B cell (primary cell): Measurements from ENCODE around the gene SLC4A11. TPM values are rescaled to one million over a fixed set of nuclear protein-coding genes. Genes with fewer than 3 reads are reported as not detected.

Source experiments
- ATAC-seq: fragments of 200-7000 bp; cut with Tn5 transposase; one replicate; pipeline ENCODE4 v1.10.0; 2021; ENCODE audit warnings: low read depth, mild to moderate bottlenecking, moderate number of reproducible peaks, moderate library complexity
- CTCF ChIA-PET: fragments of 350-600 bp; sonication (Branson Sonifier 250); formaldehyde crosslinking; loops from one replicate; lab custom pipeline; 2021; ENCODE audit warnings: antibody characterized with exemption, inconsistent platforms; lab: Charles Lee
- POLR2A ChIA-PET: fragments of 350-600 bp; sonication (Branson Sonifier 250); formaldehyde crosslinking; loops from one replicate; lab custom pipeline; 2021; ENCODE audit warnings: antibody characterized with exemption; lab: Charles Lee
- DNase-seq: peaks from one replicate; pipeline ENCODE4 v3.0.0; 2013
- H2AFZ ChIP-seq: 2 replicates; pipeline ENCODE4 v1.6.1; 2012; ENCODE audit warnings: mild to moderate bottlenecking, low read depth, low read length; ENCODE audit not compliant: insufficient read depth, poor library complexity, severe bottlenecking
- H3K27ac ChIP-seq, 2 donors: 1 replicate in 1 of 2; 2 replicates in 1 of 2; pipeline ENCODE4 v1.5.1; 2012 to 2013; ENCODE audit warnings: low read length in 2 of 2, mild to moderate bottlenecking in 2 of 2, moderate library complexity in 1 of 2
- H3K27me3 ChIP-seq, 4 experiments: fragments of 200-600 bp in 1 of 4; sonication (generic) in 1 of 4; replicated peaks in 1 of 4; 1 replicate in 2 of 4; 2 replicates in 2 of 4; pipeline versions ENCODE4 v1.6.1 to v1.7.0; 2013 to 2016; ENCODE audit warnings: low read length in 3 of 4, mild to moderate bottlenecking in 2 of 4, mixed read lengths in 1 of 4, moderate library complexity in 1 of 4; ENCODE audit not compliant: insufficient read depth in 4 of 4, control insufficient read depth in 3 of 4; ENCODE audit errors: control extremely low read depth in 1 of 4
- H3K36me3 ChIP-seq, 2 experiments: replicated peaks in 1 of 2; 1 replicate in 1 of 2; 2 replicates in 1 of 2; pipeline versions ENCODE4 v1.6.1 to v1.7.1; 2013; ENCODE audit warnings: low read length in 1 of 2; ENCODE audit not compliant: insufficient read depth in 2 of 2, control insufficient read depth in 1 of 2; ENCODE audit errors: control extremely low read depth in 1 of 2, extremely low read depth in 1 of 2
- H3K4me1 ChIP-seq, 2 donors: fragments of 200-600 bp in 1 of 2; sonication (generic) in 1 of 2; 1 replicate in 1 of 2; 2 replicates in 1 of 2; pipeline versions ENCODE4 v1.5.1 to v1.6.1; 2013 to 2017; ENCODE audit warnings: low read length in 2 of 2; ENCODE audit not compliant: control insufficient read depth in 2 of 2, insufficient read depth in 2 of 2
- H3K4me2 ChIP-seq: replicated peaks from 2 replicates; pipeline ENCODE3; 2012; ENCODE audit warnings: mild to moderate bottlenecking, low read depth, low read length; ENCODE audit not compliant: poor library complexity, severe bottlenecking
- H3K4me3 ChIP-seq, 5 experiments: fragments of 200-600 bp in 1 of 5; sonication (generic) in 1 of 5; 1 replicate in 3 of 5; 2 replicates in 2 of 5; pipeline versions ENCODE4 v1.5.1 to v1.7.0; 2011 to 2016; ENCODE audit warnings: low read length in 4 of 5, mild to moderate bottlenecking in 4 of 5, low read depth in 2 of 5, control low read depth in 1 of 5, moderate library complexity in 1 of 5; ENCODE audit not compliant: insufficient read depth in 1 of 5; ENCODE audit errors: control extremely low read depth in 1 of 5, extremely low read depth in 1 of 5
- H3K79me2 ChIP-seq: fragments of 200-600 bp; sonication (generic); one replicate; pipeline ENCODE4 v1.6.0; 2016; ENCODE audit warnings: low read length; ENCODE audit not compliant: control insufficient read depth, insufficient read depth
- H3K9ac ChIP-seq: fragments of 200-600 bp; sonication (generic); 2 replicates; pipeline ENCODE4 v1.6.1; 2017; ENCODE audit warnings: mild to moderate bottlenecking, low read length, moderate library complexity
- H3K9me3 ChIP-seq, 3 donors: one replicate each; pipeline versions ENCODE4 v1.6.1 to v1.7.1; 2013; ENCODE audit warnings: low read length in 2 of 3; ENCODE audit not compliant: control insufficient read depth in 2 of 3, insufficient read depth in 1 of 3; ENCODE audit errors: control extremely low read depth in 1 of 3
- H4K20me1 ChIP-seq: 2 replicates; pipeline ENCODE4 v1.6.0; 2012; ENCODE audit warnings: mild to moderate bottlenecking, low read length; ENCODE audit not compliant: insufficient read depth, control insufficient read depth, poor library complexity, severe bottlenecking
- H3K27ac Mint-ChIP-seq: one replicate; pipeline ENCODE4 v1.8.0; 2021; ENCODE audit warnings: mixed read lengths
- H3K27me3 Mint-ChIP-seq: one replicate; pipeline ENCODE4 v1.8.0; 2021; ENCODE audit warnings: mixed read lengths
- H3K4me1 Mint-ChIP-seq: one replicate; pipeline ENCODE4 v1.8.0; 2021; ENCODE audit warnings: mixed read lengths
- H3K4me3 Mint-ChIP-seq: one replicate; pipeline ENCODE4 v1.8.0; 2021; ENCODE audit warnings: mixed read lengths
- H3K9me3 Mint-ChIP-seq: one replicate; pipeline ENCODE4 v1.8.0; 2022; ENCODE audit warnings: mixed read lengths; ENCODE audit not compliant: insufficient read depth
- CTCF ChIP-seq: fragments of 200-600 bp; IDR thresholded peaks from one replicate; pipeline ENCODE4 v1.8.0; 2022; ENCODE audit warnings: antibody characterized with exemption, mild to moderate bottlenecking
- EZH2 ChIP-seq: IDR thresholded peaks from 2 replicates; pipeline ENCODE4 v1.6.1; 2012; ENCODE audit warnings: borderline replicate concordance, low read depth, mild to moderate bottlenecking, moderate library complexity, low read length; ENCODE audit not compliant: insufficient read depth, poor library complexity, severe bottlenecking
- WGBS: methylation state at CpG from one replicate; pipeline ENCODE4 v1.1.5; 2013; ENCODE audit warnings: missing lambda C conversion rate; ENCODE audit not compliant: insufficient coverage; 5-methylcytosine and 5-hydroxymethylcytosine counted together
- intact Hi-C: fragments of 100-400 bp; cut with micrococcal nuclease; formaldehyde crosslinking; loops from one replicate; pipeline ENCODE4 v1.10.0; 2022
- polyA plus RNA-seq: library from polyadenylated mRNA; depleted of rRNA; stranded (reverse); fragments of >200 nt; gene quantifications from 2 replicates; pipeline ENCODE4 v1.2.3, GENCODE V29; 2012
- total RNA-seq, 2 donors: library from RNA; stranded (reverse); fragments of 120-200 nt in 1 of 2; gene quantifications; 1 replicate in 1 of 2; 2 replicates in 1 of 2; pipeline versions ENCODE4 v1.2.3 to v1.2.4, GENCODE V29; 2013 to 2022

SLC4A11 gene
- total and polyA plus RNA-seq, 2 donors (not counting 1 experiment from before 2014, with no cell fraction given): 0.85 to 1.6 TPM

DNA sequence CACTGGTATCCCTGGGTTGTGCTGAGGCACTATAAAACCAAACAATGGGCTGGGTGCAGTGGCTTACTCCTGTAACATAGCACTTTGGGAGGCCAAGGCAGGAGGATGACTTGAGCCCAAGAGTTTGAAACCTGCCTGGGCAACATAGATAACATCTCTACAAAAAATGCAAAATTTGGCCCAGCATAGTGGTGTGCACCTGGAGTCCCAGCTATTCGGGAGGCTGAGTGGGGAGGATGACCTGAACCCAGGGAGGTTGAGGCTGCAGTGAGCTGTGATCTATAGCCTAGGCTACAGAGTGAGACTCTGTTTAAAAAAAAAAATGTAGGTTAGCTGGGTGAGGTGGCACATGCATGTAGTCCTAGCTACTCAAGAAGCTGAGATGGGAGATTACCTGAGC, 7.7 kb upstream of the SLC4A11 start:
- no peak overlapping the region for H3K27ac Mint-ChIP-seq
- POLR2A ChIA-PET: no interaction called here
- H4K20me1 ChIP-seq: no peaks in the 10 kb centered on the region

DNA sequence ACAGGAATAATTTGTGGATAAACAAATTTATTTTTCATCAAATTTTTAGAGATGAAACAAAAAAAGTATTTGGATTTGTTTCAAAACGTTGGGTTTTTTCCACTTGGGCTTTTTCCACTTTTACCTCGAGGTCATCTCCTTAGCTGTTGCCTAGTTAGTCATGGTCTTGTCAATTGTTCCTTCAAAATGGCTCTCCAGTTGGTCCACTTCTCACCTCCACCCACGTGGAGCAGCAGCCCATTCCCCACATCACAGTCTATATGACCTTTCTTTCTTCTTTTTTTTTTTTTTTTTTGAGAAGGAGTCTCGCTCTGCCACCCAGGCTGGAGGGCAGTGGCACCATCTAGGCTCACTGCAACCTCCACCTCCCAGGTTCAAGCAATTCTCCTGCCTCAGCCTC, 6.7 kb upstream of the SLC4A11 start:
- H3K27me3 ChIP-seq: peaks cover 0 to 39% (median 9%) of the 10 kb centered on the region in 4 experiments
- CTCF ChIA-PET: no interaction called here
- H3K9me3 Mint-ChIP-seq: no peaks in the 10 kb centered on the region

More for the DNA sequence above, 7.7 kb upstream of the SLC4A11 start:
- H3K9ac ChIP-seq: no peak overlapping the region
- no peaks in the 10 kb centered on the region for H3K9me3 ChIP-seq
- H3K4me2 ChIP-seq: no peak overlapping the region
- DNase-seq (no peak), ATAC-seq (no peak)
- H3K9me3 Mint-ChIP-seq: no peaks in the 10 kb centered on the region
- CTCF ChIA-PET: interaction anchor here (0.6 to 1.0 kb wide), 2 partner anchors 28 to 608 kb away, joined by 3 read pairs; no protein-coding TSS in a partner anchor
- intact Hi-C loops: no loop called here
- no peak for TF ChIP-seq CTCF
- WGBS: 88% methylated on average over 1 of the region's 1 CpG
- H3K27ac ChIP-seq: no peak overlapping the region
- H3K4me1 ChIP-seq: peaks cover 11 to 12% of the 10 kb centered on the region in 2 donors
- H3K4me1 Mint-ChIP-seq: peaks cover 7% of the 10 kb centered on the region
- no peak overlapping the region for H3K4me3 ChIP-seq
- H3K79me2 ChIP-seq: no peaks in the 10 kb centered on the region
- no peaks in the 10 kb centered on the region for H3K36me3 ChIP-seq
- no peak overlapping the region for H3K4me3 Mint-ChIP-seq
- peaks cover 28% of the 10 kb centered on the region for H3K27me3 Mint-ChIP-seq
- H3K27me3 ChIP-seq: peaks cover 0 to 33% (median 9%) of the 10 kb centered on the region in 4 experiments
- no peak overlapping the region for H2AFZ ChIP-seq

More for the DNA sequence above, 6.7 kb upstream of the SLC4A11 start:
- Histone ChIP-seq H3K4me2 (no peak overlapping the region), H3K36me3 (no peaks in the 10 kb centered on the region), H3K4me1 (peaks cover 11 to 12% of the 10 kb centered on the region in 2 donors), H3K79me2 (no peaks in the 10 kb centered on the region), H3K9me3 (no peaks in the 10 kb centered on the region), H3K4me3 (no peak overlapping the region), H3K9ac (no peak overlapping the region), H3K27ac (no peak overlapping the region), H2AFZ (no peak overlapping the region), H4K20me1 (no peaks in the 10 kb centered on the region)
- Mint-ChIP-seq H3K4me3 (no peak overlapping the region), H3K27me3 (peaks cover 34% of the 10 kb centered on the region), H3K4me1 (peaks cover 9% of the 10 kb centered on the region), H3K27ac (no peak overlapping the region)
- intact Hi-C loops: no loop called here
- 100% methylated on average over 1 of the region's 4 CpGs for WGBS
- ATAC-seq (no peak), DNase-seq (no peak)
- POLR2A ChIA-PET: interaction anchor here (0.7 kb wide), 2 partner anchors 80 to 124 kb away, joined by 6 to 8 read pairs; no protein-coding TSS in a partner anchor
- no peak for TF ChIP-seq CTCF
- TF ChIP-seq EZH2: no peak
